ENCODE data around the gene SAFB2.

SAFB2 gene

GRCh38 chr19:5622465-5623396 lies at the start of gene SAFB2, which contains the start of gene SAFB:
Gene SAFB2 (minus strand): TSS chr19:5622776. CDS start chr19:5622715, 61 bp downstream.
Gene SAFB (plus strand): TSS chr19:5623083. CDS start chr19:5623206, 123 bp downstream.
- DNase-seq, result peak; percentile 98

- no peak for DNase-seq
Observed at GRCh38 chr19:5671600-5671999, 49.0 kb upstream of the SAFB2 start.

GRCh38 chr19:5669212-5669611 lies 46.6 kb upstream of the SAFB2 start:
- no peak for DNase-seq

GRCh38 chr19:5667751-5668271 lies 45.2 kb upstream of the SAFB2 start:
- no peak for DNase-seq

GRCh38 chr19:5666921-5667610 lies 44.5 kb upstream of the SAFB2 start:
- no peak for DNase-seq

- DNase-seq, result no peak
Observed at GRCh38 chr19:5665781-5666513, 43.4 kb upstream of the SAFB2 start.

GRCh38 chr19:5664515-5664914 lies 41.9 kb upstream of the SAFB2 start:
- no peak for DNase-seq

- no peak for DNase-seq
Observed at GRCh38 chr19:5663904-5664303, 41.3 kb upstream of the SAFB2 start.

- DNase-seq, result no peak
Observed at GRCh38 chr19:5661483-5661882, 38.9 kb upstream of the SAFB2 start.

GRCh38 chr19:5655412-5655811 lies 32.8 kb upstream of the SAFB2 start:
- no peak for DNase-seq

GRCh38 chr19:5654931-5655330 lies 32.4 kb upstream of the SAFB2 start:
- DNase-seq, result no peak

- no peak for DNase-seq
Observed at GRCh38 chr19:5652261-5652660, 29.7 kb upstream of the SAFB2 start.

GRCh38 chr19:5651361-5651760 lies 28.8 kb upstream of the SAFB2 start:
- no peak for DNase-seq

- no peak for DNase-seq
Observed at GRCh38 chr19:5648464-5648863, 25.9 kb upstream of the SAFB2 start.

- no peak for DNase-seq
Observed at GRCh38 chr19:5646703-5647102, 24.1 kb upstream of the SAFB2 start.

GRCh38 chr19:5645409-5645808 lies 22.8 kb upstream of the SAFB2 start:
- no peak for DNase-seq

- no peak for DNase-seq
Observed at GRCh38 chr19:5644037-5644436, 21.5 kb upstream of the SAFB2 start.

GRCh38 chr19:5643060-5643459 lies 20.5 kb upstream of the SAFB2 start:
- DNase-seq, result no peak

- DNase-seq, result no peak
Observed at GRCh38 chr19:5642204-5642603, 19.6 kb upstream of the SAFB2 start.

- no peak for DNase-seq
Observed at GRCh38 chr19:5641171-5641570, 18.6 kb upstream of the SAFB2 start.

- no peak for DNase-seq
Observed at GRCh38 chr19:5637971-5638370, 15.4 kb upstream of the SAFB2 start.

GRCh38 chr19:5635427-5635826 lies 12.9 kb upstream of the SAFB2 start:
- no peak for DNase-seq

- no peak for DNase-seq
Observed at GRCh38 chr19:5632657-5633056, 10.1 kb upstream of the SAFB2 start.
